NCI-H1092 (cell line): ENCODE data around the gene NIPAL1.

Experiments used
- DNase-seq: peaks from one replicate; lab custom pipeline; 2025; lab: John Stamatoyannopoulos, UW

Gene NIPAL1

DNA sequence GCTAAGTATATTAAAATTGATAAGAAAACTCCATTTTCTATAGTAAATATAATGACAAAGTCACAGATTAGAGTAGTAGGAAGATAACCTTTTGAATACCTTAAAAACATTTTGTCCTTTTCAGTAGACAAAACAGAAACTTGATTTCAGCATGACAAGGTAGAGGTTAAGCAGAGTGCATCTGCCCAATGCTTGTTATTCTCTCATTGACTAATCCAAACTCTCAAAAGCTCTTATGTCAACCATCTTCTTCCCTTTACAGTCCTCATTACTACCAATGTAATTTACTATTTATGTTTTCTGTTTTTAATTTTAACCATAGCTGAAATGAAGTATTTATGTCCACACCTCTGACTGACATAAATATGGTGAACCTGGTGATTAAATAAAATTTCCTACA is 11.1 kb downstream of the NIPAL1 start:
- DNase-seq: no peak

DNA sequence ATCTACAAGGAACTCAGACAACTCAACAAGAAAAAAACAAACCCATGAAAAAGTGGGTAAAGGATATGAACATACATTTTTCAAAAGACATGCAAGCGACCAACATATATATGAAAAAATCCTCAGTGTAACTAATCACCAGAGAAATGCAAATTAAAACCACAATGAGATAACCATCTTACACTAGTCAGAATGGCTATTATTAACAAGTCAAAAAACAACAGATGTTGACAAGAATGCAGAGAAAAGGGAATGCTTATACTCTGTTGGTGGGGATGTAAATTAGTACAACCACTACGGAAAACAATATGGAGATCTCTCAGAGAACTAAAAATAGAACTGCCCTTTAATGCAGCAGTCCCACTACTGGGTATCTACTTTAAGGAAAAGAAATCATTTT is 12.1 kb downstream of the NIPAL1 start:
- DNase-seq: no peak

DNA sequence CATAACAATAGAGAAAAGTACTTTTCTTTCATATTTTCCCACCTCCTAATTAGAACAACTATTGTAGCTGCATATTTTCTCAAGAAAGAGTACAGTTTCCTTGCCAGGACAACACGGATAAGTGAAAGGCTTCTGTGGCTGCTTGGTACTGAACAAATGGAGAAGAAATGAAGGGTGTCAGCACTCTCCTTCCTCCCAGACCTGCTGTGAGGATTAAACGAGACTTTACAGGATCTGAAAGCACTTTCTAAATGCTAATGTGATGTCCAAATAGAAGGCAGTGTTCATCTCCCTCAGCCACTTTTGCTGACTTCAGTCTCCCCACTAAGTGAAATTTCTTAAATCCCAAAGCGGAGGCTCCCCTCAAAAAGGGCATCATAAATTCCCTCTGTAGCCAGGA is 13.9 kb downstream of the NIPAL1 start:
- DNase-seq: no peak

DNA sequence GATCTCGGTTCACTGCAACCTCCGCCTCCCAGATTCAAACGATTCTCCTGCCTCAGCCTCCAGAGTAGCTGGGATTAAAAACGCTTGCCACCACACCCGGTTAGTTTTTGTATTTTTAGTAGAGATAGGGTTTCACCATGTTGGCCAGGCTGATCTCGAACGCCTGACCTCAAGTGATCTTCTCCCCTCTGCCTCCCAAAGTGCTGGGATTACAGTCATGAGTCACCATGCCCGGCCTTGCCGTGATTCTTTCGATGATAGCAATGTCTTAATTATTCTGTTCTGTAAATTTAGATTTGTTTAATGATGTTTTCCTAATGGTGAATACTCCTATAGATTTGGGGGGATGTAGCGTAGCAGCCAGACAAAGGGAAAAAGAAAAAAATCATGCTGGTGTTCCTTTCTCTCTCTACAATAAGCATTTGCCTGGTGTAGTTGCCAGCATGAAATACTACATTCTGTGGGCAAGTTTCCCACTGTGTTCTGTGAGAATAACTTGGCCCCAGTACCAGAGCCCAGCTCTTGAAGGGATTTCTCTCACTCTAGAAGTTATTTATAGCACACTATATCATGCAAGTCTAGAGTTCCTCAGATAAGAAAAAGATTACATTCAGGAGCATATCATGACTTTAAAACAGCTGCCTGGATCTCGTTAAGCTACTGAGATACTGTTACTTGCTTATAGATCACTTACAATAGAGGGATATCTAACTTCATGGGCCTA is 15.4 kb downstream of the NIPAL1 start:
- no peak for DNase-seq

DNA sequence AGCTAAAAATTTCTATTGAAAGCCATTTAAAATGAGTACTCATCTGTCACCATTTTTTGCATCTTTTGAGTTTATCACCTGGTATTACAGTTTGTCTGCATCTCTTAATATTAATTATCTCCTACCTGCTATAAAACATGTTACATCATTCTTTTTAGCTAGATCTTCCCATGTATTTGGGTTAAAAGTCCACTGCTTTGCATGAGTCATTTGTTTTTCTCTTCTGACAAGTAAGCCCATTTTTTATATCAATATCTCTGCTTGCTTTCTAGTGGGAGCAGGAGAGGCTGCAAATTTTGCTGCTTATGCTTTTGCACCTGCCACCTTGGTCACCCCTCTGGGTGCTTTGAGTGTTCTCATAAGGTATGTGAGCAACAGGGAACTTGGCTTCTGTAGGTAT is 16.1 kb downstream of the NIPAL1 start:
- DNase-seq: no peak

DNA sequence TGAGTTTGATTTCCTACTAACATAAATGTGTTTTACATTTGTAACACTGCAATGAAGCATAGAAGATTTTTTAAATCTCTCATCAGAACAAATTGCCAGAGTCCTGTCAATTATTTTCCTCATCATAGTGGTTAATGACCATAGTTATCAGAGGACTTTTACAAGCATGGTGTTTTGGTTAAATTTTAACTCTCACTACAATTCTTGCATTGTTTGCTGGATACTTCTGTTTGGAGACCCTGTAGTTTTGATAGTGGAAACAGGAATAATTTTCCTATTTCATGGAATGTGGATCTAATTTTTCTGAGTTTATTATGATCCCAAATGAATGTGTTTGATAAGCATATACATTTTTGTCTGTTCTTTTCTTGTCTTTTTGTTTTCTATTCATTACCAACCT is 16.8 kb downstream of the NIPAL1 start:
- no peak for DNase-seq

DNA sequence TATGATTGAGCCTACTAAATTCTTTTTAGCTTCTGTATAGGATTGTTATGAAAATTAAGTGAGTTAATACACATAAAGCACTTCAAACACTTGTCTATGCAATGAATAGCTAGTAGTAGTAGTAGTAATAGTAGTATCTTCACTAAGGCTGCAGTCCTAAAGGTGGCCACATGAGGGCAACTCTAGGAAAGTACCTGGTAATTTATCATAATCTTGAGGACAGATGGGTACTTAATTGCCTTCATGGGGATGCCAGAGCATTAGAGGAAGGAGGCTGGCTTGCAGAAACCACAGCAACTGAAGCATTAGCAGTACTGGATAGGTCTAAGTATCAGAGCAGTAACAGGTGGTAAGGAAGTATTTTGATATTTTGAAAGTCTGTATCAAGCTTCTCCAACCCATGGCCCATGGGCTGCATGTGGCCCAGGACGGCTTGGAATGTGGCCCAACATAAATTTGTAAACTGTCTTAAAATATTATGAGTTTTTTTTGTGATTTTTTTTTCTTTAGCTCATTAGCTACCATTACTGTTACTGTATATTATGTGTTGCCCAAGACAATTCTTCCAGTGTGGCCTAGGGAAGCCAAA is 17.3 kb downstream of the NIPAL1 start:
- DNase-seq: no peak

DNA sequence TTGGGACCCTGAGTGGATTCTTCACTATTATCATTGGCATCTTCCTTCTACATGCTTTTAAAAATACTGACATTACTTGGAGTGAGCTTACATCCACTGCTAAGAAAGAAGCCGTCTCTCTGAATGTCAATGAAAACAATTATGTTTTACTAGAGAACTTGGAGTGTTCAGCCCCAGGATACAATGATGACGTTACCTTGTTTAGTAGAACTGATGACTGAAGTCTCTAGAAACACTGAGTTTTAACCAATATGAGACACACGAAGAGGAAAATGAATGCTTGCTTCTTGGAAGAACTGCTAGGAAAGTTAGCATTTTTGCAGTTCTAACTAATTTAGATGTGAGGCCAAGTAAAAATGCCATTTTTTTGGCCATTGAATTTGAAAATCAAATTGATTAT is 19.4 kb downstream of the NIPAL1 start:
- DNase-seq: no peak

DNA sequence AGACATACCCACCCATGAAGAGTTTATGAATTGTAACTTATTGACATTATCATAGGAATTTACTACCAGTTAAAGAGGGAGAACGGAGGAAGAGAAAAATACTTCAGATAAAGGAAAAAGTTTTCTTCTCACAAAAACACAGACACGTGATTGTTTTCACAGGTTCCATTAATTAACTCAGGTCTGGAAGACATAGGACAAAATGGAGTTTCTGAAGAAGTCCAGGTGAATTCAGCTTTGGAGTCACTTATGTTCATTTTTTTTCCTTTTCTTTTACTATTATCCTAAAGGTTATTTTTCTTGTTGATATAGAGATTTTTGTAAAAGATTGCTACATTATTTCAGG is 20.5 kb downstream of the NIPAL1 start:
- DNase-seq: no peak

DNA sequence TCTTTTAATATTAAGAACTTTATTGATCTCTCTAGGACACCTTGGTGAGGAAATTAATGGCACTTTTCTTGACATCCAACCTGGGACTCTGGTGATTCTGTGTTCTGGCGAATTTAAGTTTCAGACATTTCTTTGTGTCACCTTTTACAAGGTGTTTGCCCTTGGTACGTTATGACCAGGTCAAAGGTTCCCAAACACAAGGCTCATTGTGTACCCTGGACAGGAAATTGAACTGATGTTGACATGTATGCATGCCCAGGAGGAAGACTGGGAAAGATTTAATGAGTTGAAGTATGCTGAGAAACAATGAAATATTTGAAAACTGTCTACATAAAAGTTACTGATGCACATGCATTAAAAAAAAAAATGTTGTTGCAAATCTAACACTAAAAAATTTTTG is 22.1 kb downstream of the NIPAL1 start:
- DNase-seq: no peak

DNA sequence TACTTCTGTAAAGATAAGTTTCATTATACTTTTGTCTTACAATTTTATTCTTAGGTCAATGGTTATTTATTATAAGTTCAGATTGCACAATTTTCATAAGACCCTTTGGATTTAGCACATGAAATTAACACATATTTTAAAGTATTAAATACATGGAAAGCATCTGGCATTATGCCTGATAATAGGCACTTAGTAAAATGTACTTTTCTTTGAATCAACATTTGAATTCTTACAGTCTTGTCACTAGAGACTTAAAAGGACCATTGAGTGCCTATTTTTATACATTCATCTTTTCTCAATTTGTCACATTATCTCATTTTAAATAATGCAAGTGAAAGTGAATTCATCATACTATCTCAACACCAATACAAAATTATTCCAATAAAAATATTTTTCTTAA is 23.0 kb downstream of the NIPAL1 start:
- DNase-seq: no peak

DNA sequence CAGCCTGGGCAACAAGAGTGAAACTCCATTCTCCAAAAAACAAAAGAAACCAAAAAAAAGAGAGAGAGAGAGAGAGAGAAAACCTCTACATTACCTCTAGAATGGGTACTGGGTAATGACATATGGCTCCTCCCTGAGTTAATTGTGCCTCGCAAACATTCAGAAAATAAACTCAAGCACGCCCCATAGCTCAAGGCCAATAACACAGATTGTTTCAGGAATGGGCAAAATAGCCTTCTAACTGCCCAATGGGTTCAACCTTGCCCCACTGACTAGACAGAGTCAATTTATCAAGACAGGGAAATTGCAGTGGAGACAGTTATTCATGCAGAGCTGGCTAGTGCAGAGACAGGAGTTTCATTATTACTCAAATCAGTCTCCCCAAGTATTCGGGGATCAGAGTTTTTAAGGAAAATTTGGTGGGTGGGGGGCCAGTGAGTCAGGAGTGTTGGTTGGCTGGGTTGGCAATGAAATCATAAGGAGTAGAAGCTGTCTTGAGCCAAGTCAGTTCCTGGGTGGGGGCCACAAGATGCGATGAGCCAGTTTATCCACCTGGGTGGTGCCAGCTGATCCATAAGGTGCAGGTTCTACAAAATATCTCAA is 25.1 kb downstream of the NIPAL1 start:
- no peak for DNase-seq

DNA sequence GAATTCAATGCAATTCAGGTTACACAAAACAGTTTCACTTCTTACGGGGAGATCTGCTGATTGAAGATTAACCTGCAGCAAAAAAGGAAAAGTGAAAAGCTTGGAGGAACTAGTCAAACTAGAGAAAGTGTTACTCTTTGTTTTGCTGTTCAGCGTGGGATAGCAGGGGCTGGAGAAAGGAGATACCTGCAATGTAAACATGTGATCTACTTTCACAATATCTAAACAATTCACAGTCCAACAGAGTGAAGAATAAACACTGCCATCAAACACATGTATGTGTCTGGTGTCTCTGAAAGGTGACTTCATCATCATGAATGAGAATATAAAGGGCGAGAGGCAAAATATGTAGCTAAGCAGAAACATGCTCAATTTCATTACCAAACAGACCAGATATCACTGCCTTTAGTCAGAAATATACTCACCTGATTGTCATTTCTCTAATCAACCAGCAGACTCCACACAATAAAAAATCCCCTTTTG is 26.4 kb downstream of the NIPAL1 start:
- DNase-seq: no peak

DNA sequence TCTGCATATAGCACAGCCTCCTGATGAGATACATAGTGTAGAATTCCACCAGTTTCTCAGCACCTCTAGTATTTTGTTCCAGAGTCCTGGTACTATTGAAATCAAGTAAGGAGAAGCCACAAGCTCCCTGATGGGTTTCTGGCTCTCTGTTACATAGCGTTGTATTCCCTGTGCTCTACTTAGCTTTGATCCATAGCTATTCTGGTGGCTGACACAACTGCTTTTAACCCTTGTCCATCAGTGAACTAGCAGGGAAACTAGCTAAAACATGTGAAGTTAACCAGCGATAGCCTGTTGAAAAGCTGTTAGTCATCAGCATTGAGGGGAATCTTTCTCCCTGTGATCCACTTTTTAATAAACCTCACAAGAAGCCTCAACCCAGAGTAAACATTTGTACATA is 26.9 kb downstream of the NIPAL1 start:
- DNase-seq: no peak

DNA sequence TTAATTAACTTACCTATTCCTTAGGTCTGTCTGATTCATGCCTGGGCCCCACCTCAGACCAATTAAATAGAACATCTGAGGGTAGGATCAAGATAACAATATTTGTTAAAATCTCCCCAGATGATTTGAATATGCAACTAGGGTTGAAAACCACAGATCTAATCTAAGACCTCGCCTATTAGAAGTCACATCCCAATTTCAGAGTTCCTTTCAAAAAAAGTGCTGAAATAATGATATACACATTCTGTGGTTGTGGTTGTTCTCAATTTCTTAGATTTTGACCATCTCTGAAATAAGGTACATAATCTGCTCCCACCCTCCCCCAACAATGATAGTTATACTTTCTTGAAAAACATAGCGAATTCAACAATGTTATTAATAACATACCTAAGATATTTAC is 27.7 kb downstream of the NIPAL1 start:
- no peak for DNase-seq

DNA sequence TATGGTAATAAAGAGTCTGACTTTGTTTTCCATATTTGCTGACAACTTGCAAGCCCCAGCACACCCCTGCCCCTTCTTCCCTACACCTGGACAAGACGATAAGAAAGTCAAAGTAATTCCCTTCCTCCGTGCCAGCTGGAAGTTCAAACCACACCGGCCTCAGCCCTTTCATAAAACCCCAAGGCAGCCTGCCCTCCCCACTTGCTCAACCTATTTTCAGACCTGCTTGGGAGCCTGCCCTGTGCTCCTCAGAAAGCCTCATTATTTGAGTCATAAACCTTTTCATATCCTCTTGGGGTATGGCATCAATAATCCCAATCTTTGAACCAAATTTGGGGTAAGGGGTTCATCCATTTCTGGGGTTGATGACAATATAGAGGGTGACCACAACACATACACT is 29.5 kb downstream of the NIPAL1 start:
- DNase-seq: no peak

DNA sequence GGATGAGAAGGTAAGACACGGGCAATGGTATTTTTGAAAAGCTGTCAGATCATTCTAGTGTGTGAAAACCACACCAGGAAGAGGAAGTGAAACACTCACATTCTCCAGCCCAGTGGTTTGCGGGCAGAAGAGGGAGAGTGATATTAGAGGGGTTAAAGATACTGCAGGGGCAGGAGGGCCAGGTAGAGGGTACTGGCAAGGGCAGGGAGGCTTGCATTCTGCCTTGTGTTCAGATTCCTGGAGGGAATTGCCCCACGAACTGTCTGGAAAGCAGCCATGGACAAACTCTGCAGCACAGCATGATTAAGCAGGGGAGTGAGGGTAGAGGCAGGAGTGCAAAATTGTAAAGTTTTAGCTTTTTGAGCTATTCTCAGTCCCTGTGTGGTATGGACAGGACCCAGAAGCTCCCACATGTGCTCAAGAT is 30.9 kb downstream of the NIPAL1 start:
- DNase-seq: no peak

DNA sequence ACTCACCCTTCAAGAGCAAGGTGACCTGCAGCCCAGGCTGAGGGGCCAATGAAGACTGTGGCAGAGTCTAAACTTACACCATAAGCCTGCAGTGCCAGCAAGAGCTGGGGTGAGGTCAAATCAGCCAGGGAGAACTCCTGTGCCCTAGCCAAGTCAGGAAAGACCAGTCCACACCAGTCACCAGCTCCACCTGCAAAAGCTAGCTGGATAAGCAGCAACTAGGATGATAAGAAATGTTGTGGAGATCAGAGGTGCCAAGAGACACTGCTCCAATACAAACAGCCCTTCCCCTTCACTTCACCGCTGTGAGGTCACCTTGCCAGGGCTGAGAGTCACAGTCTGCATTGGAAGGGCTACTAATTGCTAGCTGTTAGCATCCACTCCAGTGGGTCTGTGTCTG is 31.3 kb downstream of the NIPAL1 start:
- DNase-seq: no peak

DNA sequence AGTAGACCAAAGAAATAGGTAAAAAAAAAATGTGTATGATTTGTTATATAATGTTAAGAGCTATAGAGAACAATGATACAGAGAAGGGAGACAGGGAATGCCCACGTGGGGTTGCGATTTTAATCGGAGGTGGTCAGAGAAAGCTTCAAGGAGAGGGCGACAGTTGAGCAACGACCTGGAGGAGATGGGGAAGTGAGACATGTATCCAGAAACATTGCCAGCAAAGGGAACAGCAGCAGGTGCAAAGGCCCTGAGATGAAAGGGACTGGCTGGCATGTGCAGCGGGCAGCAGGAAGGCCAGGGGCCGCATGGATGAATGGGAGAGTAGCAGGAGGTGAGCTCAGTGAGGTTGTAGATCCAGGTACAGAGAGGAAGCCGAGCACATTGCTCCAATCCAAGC is 32.9 kb downstream of the NIPAL1 start:
- no peak for DNase-seq

DNA sequence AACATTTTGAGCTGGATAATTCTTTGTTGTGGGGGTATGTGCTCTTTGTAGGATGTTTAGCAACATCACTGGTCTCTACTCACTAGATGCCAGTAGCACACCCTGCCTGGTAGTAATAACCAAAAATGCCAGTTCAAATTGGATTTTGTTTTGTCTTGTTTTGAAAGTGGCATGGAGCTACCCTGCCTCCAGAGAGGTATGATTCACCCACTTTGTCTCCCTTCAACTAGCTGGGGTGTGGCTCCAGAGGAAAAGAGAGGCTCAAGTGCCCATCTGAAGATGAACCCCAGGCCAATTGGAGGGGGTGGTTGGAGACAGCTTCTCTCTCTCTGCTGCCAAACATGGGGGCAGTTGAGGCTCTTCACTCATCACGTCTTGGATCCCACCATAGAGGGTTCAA is 34.5 kb downstream of the NIPAL1 start:
- no peak for DNase-seq

DNA sequence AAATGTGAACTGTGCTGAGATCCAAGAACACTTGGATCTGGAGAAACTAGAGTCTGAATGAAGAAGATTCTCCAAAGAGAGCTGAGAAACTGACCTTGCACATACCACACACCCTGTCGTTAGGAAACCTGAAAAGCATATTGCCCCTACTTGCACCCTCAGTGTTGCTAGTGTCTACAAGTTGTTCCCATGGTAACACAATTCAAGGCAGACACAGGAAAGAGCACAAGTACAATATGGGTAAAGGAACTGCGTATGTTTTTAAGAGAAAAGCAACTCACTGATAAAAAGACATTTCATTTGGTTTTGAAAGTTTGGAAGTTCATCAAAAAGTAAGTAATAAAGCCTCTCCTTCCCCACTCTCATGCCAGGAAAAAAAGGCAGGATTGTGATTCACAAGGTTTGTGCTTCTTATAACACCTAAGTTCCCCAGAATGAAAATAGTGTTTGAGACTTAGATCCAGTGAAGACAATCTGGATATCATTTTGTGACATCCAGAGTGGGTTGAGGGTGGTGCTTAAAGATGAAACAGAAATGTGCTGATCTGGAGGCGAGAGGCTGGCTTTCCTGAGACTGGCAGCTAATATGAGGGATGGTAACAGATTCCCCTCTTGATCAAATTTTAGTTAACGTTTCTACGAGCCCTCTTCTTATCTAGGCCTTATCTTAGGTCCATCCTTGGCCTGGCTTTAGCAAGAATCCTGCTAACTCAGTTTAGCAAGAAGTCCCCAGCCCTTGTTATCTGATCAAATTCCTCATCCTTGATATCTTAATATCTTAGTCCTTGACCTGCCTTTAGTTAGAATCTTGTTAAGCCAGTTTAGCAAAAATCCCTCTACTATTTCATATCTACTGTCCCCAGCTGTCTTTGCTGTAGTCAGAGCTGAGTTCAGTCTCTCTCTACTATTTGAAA is 42.3 kb downstream of the NIPAL1 start:
- DNase-seq: no peak

DNA sequence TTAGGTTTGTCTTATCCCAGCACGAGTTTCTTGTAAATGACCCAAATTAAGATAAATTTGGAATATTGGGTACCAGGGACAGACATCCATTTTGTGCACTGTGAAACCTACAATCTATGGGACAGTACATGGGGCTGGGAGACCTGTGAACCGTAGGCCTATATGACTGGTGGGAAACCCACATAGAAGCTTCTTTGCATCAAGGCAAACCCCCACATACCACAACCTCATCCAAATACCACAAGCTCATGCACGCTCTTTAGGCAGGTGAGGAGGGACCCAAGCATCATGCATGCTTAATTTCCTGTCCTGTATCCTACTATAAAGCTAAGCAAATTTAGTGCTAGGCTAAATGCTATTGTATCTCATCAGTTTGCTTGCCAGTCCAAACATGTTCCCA is 47.8 kb downstream of the NIPAL1 start:
- DNase-seq: no peak

DNA sequence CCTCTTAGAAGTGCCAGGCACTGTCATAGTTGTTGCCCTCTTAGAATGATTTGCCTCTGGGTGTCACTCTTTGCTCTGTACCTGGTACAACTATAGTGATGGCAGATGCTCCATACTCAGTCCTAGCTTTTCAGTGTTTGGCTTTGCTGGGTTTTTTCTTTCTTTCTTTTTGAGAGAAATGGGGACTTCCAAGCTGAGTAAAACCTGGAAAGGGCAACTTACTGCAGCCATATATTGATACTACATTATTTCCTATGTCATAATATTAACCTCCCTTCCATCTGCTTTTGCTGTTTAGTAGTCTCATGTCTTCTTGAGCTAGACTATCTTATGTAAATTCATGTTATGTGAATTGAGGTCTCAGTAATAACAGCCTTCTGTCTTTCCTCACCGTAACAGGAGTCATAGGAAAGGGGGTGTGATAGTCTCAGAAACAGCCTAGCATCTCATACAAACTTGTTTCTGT is 49.0 kb downstream of the NIPAL1 start:
- no peak for DNase-seq
